Activated T-cell treated with anti-CD3 and anti-CD28 coated beads for 1 hour (primary cell): ENCODE results near the gene DNAJC2.

Source experiments
- DNase-seq: peaks from one replicate; pipeline ENCODE4 v3.0.0-alpha.2; 2020; ENCODE audit warnings: low read depth

The DNAJC2 gene, protein sequence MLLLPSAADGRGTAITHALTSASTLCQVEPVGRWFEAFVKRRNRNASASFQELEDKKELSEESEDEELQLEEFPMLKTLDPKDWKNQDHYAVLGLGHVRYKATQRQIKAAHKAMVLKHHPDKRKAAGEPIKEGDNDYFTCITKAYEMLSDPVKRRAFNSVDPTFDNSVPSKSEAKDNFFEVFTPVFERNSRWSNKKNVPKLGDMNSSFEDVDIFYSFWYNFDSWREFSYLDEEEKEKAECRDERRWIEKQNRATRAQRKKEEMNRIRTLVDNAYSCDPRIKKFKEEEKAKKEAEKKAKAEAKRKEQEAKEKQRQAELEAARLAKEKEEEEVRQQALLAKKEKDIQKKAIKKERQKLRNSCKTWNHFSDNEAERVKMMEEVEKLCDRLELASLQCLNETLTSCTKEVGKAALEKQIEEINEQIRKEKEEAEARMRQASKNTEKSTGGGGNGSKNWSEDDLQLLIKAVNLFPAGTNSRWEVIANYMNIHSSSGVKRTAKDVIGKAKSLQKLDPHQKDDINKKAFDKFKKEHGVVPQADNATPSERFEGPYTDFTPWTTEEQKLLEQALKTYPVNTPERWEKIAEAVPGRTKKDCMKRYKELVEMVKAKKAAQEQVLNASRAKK

DNA sequence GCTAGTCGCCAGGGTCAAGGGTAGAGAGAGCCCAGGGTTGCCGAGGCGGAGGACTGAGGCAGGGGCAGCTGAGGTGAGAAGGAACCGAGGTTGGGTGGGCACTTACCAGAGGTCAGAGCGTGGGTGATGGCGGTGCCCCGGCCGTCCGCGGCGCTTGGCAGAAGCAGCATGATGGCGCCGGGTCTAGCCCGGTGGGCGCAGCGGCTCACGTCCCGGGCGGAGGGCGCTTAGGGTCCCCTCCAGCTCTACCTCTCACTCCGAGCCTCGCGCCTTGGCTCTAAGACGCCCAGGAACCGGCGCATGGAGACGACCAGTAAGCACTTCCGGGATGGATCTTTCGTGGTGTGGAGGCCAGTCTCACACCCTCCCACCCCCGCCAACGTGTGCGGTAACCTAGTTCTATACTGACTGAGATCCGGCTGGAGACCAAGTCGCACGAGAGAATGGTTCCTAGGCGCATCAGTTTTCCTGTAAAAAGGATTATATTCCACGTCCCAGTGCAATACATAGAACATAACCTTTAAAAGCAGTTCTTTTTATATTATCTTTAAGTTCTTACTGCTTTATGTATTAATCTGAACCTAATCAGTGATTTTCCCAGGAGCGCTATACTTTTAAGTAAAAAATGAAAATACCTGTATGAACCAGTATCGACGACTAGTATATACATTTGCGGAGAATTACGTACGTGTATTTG is at the start of gene DNAJC2:
Gene DNAJC2 (minus strand): TSS at position 315 of the 697 bp plus-strand sequence. CDS start 145 bp downstream, at position 170.
- peak; percentile 77 for DNase-seq

DNA sequence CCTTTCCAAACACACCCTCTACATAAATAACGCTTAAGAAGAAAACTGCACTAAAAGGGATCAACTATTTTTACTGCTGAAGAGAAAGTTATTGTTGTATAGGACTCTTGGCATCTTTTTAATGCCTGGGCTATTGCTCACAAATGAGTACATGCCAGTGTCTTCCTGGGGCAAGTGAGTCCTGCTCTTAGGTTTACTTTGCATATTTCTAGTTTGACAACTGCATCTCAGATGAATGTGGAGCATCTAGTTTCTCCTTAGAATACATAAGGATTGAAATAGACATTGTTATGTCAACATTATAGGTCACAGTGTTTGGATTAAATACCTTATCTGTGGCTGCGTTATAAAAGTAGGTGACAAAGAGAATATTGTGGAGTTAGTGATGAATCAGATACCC is 47.4 kb upstream of the DNAJC2 start:
- no peak for DNase-seq

DNA sequence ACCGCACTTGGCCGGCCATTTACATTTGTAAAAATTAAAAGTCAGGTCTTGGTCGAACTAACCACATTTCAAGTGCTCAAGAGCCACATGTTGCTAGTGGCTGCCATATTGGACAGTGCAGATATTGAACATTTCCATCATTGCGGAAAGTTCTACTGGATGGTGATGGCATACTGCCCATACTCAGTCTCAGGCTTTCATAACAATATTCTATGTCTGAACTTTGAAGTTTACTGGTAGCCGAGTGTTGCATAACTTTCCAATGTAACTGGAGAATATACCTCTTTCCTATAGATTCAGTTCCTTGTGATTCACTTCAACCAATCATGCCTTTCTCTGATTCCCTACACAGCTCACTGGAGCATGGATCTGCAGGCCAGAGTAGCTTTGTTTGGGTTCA is 46.6 kb upstream of the DNAJC2 start:
- DNase-seq: no peak

DNA sequence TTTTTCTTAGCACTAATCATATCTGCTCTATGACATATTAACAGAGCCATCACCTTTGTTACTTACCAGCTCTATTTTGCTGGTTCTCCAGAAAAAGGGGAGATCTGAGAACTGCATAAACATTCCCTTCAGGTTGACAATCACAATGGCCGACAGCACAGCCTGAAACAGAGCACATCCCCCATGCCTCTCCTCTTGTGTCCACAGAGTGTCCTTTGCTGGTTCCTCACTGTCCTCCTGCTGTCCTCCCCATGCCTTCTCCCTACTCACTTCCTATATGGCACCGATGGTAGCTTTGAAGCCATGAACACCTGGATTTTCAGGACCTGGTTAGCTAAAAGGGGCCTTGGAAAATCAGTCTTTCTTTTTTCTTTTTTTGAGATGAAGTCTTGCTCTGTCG is 44.7 kb upstream of the DNAJC2 start:
- no peak for DNase-seq

DNA sequence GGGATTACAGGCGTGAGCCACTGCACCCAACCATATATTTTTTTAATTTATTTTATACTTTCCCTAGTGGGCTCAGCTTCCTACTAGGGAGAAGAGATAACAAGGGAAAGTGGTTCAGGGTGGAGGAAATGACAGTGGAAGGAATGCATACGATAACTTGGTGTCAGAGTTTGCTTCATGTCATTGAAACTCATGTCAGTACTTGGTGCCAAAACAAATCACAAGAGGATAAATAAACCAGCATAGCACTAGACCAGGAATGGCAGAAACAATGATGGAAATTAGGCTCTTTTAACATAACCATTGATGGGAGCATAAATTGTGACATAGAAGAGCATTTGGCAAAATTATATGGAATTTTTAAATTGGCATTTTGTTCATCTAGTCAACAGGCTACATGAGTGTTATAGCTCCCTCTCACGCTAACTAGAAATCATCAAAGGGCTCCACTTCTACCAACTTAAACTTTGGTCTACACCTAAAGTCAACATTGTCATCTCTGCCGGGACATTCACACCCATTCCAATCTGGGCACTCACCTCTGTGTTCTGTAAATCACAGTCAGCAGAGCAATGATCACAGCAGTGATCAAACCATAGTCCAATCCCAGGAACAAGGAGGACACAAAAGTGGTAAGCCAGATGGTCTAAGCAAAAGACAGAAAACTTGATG is 44.0 kb upstream of the DNAJC2 start:
- DNase-seq: no peak

DNA sequence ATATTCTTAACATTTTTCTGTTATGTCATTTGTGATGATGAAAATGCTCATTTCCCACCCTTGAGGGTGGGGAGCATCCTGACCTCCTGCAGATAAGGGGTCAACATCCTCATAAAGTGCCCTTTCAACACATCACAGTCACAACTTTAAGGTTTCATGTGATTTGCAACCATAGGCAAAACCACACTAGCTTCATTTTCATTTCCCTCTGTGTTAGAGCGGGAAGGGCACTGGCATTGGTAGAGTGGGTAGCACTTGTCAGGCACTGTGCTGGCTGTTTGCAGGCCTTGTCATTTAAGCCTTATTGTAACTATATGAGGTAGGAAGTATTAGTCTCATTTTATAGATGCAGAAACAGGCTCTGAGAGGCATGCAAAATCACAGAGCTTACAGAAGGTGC is 42.7 kb upstream of the DNAJC2 start:
- no peak for DNase-seq

DNA sequence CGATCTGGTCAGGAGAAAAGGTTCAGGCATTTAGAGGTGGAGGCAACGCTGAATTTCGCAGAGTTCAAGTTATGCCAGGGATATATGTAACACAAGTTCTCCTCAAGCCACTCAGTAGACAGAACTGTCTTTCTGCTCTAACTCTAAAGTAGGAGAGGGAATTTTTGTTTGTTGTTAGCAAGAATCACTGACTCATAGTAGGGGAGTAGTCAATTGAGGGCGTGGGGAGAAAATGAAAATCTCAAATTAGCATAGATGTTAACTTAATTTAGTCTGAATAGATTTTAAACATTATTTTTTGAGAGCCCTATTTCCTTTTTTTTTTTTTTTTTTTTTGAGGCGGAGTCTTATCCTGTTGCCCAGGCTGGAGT is 37.5 kb upstream of the DNAJC2 start:
- no peak for DNase-seq

DNA sequence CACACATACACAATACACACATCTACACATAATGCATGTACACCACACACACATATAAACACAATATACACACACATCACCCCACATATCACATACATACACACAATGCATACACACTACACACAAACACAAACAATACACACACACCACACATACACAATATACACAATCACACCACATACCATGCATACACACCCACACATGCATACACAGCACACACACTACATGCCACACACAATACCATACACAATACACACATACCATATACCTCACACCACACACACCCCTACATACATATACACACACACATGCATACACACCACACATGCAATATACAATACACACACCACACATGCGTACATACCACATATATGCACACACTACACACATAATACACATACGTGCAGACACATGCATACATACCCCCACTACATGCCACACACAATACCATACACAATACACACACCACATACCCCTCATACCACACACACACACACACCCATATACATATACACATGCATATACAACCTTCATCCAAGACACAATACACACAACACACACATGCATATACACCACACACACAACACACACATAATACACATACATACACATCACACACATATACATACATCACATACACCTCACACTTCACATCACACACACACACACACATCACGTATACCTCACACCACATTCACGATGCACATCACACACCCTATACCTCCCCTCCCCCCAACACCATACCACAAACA is 36.9 kb upstream of the DNAJC2 start:
- no peak for DNase-seq

DNA sequence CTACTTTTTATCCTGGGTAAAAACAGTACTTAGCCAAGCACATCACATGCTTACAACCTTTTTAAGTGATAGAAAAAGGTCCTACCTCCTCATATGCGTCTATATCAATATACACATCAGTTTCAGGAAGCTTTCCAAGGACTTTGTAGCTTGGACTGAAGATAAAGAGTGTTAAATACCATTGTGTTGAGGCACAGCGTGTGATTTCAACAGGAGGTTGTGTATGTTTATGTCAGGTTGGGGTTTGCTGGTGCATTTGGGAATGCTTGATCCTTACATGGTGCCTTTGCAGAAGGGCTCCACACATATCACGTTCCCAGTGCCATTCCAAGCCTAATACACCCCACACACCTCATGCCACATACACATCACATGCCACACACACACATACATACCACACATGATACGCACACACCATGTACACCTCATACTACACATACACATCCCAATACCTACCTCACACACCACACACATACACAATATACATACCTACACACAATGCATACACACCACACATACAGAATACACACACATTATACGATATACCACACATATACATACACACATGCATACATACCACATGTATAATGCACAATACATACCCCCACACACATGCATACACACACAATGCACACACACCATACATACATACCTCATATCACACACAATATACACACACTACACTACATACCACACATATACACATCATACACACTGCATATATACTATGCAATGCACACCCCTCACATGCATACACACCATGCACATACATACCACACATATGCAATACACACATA is 36.0 kb upstream of the DNAJC2 start:
- no peak for DNase-seq

DNA sequence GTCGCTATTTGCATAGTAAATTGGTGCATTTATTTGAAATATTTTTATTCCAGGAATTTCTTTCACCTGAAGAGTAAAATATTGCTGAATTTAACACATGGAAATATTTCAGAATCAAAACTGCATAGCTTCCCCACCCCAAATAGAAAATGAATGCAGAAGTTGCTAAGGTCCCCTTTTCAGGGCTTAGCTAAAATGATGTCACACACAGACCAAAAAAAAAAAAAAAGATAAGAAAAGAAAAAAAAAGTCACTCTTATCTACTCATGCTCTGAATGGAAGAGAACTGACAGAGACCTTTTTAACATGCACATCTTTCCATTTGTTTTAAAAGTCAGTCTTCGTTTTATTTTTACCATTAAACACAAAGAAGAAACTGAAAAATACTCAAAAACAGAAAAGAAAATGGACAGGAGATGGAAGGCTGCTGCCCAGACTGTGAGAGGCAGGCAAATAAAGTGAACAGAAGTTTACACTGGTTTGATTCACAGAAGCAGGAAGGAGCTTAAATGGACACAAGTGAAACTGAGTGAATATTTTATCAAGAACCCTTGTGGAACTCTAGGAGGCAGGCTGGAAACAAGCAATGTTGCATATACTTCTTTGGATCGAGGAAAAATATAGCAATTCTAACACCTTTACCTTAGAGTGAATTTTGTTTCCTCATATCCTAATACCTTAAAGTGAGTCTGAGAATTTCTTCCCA is 34.9 kb upstream of the DNAJC2 start:
- no peak for DNase-seq

DNA sequence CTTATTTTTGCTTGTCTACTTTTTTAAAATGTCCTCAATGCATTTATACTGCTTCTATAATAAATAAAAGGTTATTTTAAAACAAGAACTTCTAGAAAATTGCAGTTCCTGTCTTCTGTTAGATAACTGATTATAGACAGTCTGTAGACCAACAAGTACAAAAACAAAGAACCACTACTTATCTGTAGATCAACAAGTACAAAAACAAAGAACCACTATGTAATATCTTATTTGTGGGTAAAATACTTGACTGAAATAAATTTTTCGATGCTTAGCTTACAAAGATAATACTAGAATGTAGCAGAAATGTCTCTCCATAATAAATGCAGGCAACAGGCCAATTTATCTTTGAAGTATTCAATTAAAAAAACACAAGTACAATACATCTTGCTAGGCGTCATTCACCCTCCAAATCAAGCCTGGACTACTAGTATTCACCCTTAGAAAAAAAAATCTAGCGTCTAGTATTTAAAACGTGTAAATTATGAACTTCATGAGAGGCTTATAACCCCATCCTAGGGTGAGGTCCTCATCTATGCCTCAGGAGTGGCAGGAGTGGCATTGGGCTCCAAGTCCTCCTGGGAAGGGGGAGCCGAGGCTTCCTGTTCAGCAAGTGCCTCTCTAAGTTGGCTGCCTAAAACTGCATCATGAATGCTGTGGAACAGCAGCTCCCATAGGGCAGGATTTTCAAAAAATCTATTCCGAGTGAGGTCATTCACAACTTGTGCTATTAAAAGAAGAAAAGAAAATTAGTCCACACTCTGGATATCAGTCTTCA is 29.5 kb upstream of the DNAJC2 start:
- DNase-seq: no peak

DNA sequence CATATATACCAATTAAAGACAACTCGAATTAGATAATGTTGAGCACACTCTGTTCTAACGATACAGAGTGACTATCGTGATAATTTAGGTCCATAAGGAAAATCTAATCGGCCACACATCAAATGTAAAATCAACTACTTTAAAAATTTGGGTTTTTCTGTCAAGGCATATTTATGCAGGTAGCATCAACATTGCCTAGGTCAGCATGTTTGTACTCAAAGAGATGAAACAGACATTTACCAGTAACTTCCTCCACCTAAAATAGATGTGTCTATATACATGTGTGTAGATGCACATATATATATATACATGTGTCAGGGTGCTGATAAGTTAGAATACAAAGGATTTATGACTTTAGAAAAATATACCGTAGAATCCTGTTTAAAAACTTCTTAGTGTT is 24.9 kb upstream of the DNAJC2 start:
- DNase-seq: no peak

DNA sequence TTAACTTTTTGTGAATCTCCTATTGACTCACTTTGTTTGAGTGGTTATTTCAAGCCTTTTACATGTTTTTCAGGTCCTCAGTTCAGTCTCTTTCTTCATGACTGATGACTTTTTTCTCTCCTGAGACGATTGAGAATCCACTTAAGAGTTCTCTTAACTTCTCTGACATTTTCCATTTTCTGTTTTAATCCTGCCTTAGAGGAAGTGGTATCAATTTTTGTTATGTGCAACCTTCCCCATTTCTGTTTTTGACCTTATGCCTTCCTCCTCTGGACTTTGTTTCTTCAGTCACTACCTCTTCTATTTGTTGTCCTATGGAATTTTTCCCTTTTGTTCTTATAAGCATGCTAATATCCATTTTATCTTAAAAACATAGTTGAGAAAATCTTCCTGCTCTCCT is 5.2 kb upstream of the DNAJC2 start:
- DNase-seq: no peak

DNA sequence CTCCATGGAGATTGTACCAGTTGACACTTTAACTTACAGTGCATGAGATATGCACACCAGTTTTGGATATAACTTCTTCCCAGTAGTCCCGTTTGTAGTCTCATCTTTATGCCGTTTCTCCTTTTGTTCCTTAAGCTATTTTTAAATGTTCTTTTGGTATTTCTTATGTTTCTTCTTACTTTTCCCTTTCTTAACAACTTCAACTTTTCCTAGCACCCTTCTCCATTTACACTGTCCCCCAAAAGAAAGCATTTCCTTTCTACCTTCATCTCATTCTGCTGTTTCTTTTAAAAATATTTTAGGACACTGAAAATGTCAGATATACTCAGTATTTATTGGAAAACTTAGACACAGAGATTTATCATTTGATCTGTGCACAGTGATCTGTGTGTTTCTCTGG is 4.4 kb upstream of the DNAJC2 start:
- DNase-seq: no peak

DNA sequence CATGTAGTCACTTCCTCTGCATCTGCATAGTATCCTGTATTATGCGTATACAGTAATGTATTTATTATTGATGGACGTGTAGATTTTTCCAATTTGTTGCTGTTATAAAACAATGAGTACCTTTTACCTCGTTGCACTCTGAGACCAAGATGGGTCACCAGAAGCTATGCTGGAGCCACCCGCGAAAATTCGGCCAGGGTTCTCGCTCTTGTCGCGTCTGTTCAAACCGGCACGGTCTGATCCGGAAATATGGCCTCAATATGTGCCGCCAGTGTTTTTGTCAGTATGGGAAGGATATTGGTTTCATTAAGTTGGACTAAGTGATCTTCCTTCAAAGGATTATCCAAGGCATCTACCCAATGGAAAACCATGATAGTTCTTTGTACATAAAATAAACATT is 3.9 kb upstream of the DNAJC2 start:
- no peak for DNase-seq

DNA sequence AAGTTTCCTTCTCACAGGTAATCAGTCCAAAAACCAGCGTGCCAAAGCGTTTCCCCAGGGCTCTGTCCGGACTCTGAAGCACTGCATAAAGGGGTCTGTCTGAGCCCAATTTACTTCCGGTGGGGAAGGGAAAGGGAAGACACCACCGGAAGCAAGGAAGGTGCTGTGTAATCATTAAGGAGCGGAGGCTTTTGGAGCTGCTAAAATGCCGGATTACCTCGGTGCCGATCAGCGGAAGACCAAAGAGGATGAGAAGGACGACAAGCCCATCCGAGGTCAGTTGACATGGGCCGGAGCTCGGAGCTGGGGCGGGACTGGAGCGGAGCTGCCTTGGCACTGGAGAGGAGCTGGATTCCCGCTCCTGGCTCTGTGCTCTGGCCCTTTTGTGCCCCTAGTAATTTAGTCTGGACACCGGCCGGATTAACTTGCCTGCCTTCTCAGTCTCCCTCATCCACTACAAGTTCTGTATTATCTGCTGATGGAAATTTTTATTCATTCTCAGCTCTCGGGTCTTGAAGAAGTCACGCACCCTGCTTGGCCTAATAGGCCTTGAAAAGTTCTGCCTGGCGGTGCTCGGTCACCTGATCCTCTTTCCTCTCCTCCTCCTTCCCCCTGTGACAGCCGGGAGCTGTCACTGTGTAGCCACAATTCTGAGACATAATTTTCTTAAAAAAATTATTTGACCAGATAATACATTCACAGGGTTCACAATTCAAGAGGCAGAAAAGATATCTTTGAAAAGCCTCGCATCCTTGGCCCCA is 3.1 kb upstream of the DNAJC2 start, which contains the start of gene PSMC2:
Gene PSMC2 (plus strand): TSS at position 137 of the 761 bp plus-strand sequence. CDS start 69 bp downstream, at position 206.
- DNase-seq: peak; percentile 66

DNA sequence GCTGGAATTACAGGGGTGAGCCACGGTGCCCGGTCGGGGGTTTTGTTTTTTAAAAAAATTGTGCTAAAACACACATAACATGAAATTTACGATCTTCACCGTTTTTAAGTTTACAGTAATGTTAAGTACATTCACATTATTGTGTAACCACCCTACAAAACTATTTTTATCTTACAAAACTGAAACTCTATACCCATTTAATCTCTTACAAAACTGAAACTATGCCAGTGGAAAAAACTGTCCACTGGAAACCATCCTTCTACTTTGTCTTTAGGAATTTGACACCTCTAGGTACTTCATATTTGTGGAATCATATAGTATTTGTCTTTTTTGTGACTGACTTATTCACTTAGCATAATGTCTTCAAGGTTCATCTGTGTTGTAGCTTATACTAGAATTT is 1.8 kb upstream of the DNAJC2 start:
- no peak for DNase-seq

DNA sequence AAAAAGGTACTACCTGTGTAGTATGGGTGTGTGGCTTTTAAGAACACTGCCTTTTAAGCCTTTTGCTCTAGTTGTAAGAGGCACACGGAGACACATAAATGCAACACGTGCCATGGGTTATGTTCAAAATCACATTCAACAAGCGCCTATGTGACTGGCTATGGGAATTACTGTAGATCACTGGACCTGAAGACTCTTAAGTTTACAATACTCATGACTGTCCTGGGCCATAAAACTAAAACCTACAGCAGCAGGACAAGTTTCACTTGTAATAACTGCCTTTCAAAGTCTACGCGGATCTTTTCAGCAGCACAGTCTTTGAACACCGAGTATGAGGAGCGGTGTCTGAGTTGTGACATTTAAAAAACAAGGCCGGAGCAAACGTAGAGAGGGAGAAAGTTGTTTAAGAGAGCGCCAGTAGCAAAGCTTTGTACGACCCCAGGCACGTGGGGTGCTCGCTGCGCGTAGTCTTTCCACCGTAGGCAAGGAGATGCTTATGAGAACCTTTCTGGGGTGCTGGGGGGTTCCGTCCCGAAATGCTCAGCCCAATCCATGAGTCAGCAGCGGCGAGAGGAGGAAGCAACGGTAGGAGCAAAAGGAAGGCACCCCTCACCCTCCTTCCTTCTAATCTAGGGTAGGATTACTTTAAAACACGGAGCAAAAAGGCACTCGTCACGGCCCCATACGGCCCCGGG is 662 bp downstream of the DNAJC2 start:
- DNase-seq: no peak
